Vagina (tissue), 2 donors: ENCODE results near the gene GRB7. TPM values are rescaled to one million over a fixed set of nuclear protein-coding genes. Genes with fewer than 3 reads are reported as not detected.
A peak's percentile ranks its signal among the peaks of the same experiment; 100 is the strongest.

Source experiments
- DNase-seq, 2 donors: peaks; one replicate each; pipeline ENCODE4 v3.0.0-alpha.2; 2017; ENCODE audit errors: extremely low spot score in 2 of 2
- H3K27ac ChIP-seq: fragments of 200-600 bp; sonication (generic); one replicate; pipeline ENCODE4 v1.5.1; 2019
- H3K27me3 ChIP-seq: fragments of 200-600 bp; sonication (generic); one replicate; pipeline ENCODE4 v1.5.1; 2019
- H3K36me3 ChIP-seq, 2 donors: fragments of 200-600 bp; sonication (generic); one replicate each; pipeline ENCODE4 v1.5.1; 2017 to 2019
- H3K4me1 ChIP-seq: fragments of 200-600 bp; sonication (generic); one replicate; pipeline ENCODE4 v1.5.1; 2019
- H3K4me3 ChIP-seq, 2 donors: fragments of 200-600 bp; sonication (generic); 1 replicate in 1 of 2; 2 replicates in 1 of 2; pipeline ENCODE4 v1.5.1; 2016 to 2019
- H3K9me3 ChIP-seq: fragments of 200-600 bp; sonication (generic); one replicate; pipeline ENCODE4 v1.5.1; 2019
- CTCF ChIP-seq, 3 experiments: fragments of 450-650 bp in 2 of 3; fragments of 200-600 bp in 1 of 3; sonication (generic) in 1 of 3; IDR thresholded peaks; one replicate each; pipeline ENCODE4 v1.5.1; 2017 to 2019; ENCODE audit warnings: antibody characterized with exemption in 3 of 3, mild to moderate bottlenecking in 2 of 3, moderate library complexity in 2 of 3
- POLR2A ChIP-seq, 2 donors: fragments of 450-650 bp; IDR thresholded peaks; one replicate each; pipeline ENCODE4 v1.6.1; 2017; ENCODE audit warnings: antibody characterized with exemption in 2 of 2, mild to moderate bottlenecking in 2 of 2, moderate library complexity in 2 of 2
- POLR2AphosphoS5 ChIP-seq, 2 donors: sonication (generic); formaldehyde crosslinking; IDR thresholded peaks; one replicate each; pipeline ENCODE4 v1.9.0; 2017; ENCODE audit warnings: antibody characterized with exemption in 2 of 2, mild to moderate bottlenecking in 2 of 2, low read depth in 1 of 2; ENCODE audit not compliant: insufficient read depth in 1 of 2
- intact Hi-C: fragments of 100-400 bp; cut with DNase I; formaldehyde crosslinking; loops from one replicate; pipeline ENCODE4 v1.15.1; 2023
- total RNA-seq: library from RNA; depleted of rRNA; stranded (reverse); fragments of >200 nt; gene quantifications from one replicate; pipeline ENCODE4 v1.2.3, GENCODE V29; 2016

The GRB7 gene
- total RNA-seq, 1 donor from 2014 or later, result 23.6 TPM

DNA sequence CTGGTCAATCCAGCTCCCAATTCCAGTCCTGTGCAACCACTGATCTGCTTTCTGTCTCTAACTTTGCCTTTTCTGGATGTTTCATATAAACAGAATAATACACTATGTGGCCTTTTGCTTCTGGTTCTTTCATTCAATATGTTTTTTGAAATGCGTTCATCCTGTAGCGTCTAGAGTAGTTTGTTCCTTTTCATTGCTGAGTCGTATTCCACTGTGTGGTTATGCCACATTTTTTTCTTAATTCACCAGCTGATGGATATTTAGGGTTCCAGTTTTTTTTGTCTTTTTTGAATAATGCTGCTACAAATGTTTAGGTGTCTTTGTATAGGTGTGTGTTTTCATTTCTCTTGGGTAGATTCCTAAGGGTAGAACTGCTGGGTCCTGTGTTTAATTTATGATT is 5.2 kb upstream of the GRB7 start:
- no peaks in the 10 kb centered on the region for H3K27me3 ChIP-seq
- peaks cover 0 to 15% of the 10 kb centered on the region in 2 donors for H3K36me3 ChIP-seq
- H3K4me1 ChIP-seq, result peaks cover 28% of the 10 kb centered on the region
- no peak for DNase-seq
- no peaks in the 10 kb centered on the region for H3K9me3 ChIP-seq
- H3K4me3 ChIP-seq, result no peak overlapping the region
- intact Hi-C loops, result loop anchor here (5.0 kb wide), 1 partner anchor 50 kb away; no protein-coding TSS in a partner anchor
- H3K27ac ChIP-seq, result no peak overlapping the region
- TF ChIP-seq POLR2A (IDR thresholded peaks at IDR 0.05) (no peak), CTCF (IDR thresholded peaks at IDR 0.05) (no peak), POLR2AphosphoS5 (IDR thresholded peaks at IDR 0.05; ENCODE audit: insufficient read depth in 1 of 2, low read depth in 1 of 2) (no peak)

DNA sequence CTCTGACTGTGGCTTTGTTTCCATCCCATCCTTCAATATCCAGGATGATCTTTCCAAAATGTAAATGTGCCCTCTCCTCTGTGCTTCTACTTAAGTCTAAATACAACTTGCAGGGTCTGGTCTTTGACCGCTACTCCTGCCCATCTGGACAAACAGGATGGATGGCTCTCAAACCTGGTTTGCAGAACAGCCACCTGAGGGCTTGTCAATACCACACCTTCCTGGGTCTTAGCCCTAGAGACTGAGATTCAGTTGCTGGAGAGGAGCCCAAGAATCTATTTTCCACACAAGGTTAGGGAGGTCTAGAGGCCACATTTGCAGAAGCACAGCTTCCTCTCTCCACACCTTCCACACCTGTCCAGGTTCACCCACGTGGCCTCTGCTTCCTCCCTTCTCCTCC is 1.9 kb upstream of the GRB7 start:
- H3K27ac ChIP-seq, result no peak overlapping the region
- no peak overlapping the region for H3K4me3 ChIP-seq
- peaks cover 43% of the 10 kb centered on the region for H3K4me1 ChIP-seq
- no peaks in the 10 kb centered on the region for H3K36me3 ChIP-seq
- H3K27me3 ChIP-seq, result no peaks in the 10 kb centered on the region
- intact Hi-C loops, result no loop called here
- no peak for DNase-seq
- TF ChIP-seq POLR2AphosphoS5 (IDR thresholded peaks at IDR 0.05; ENCODE audit: insufficient read depth in 1 of 2, low read depth in 1 of 2), result no peak
- no peak for TF ChIP-seq POLR2A (IDR thresholded peaks at IDR 0.05)
- TF ChIP-seq CTCF (IDR thresholded peaks at IDR 0.05), result no peak
- H3K9me3 ChIP-seq, result no peaks in the 10 kb centered on the region

DNA sequence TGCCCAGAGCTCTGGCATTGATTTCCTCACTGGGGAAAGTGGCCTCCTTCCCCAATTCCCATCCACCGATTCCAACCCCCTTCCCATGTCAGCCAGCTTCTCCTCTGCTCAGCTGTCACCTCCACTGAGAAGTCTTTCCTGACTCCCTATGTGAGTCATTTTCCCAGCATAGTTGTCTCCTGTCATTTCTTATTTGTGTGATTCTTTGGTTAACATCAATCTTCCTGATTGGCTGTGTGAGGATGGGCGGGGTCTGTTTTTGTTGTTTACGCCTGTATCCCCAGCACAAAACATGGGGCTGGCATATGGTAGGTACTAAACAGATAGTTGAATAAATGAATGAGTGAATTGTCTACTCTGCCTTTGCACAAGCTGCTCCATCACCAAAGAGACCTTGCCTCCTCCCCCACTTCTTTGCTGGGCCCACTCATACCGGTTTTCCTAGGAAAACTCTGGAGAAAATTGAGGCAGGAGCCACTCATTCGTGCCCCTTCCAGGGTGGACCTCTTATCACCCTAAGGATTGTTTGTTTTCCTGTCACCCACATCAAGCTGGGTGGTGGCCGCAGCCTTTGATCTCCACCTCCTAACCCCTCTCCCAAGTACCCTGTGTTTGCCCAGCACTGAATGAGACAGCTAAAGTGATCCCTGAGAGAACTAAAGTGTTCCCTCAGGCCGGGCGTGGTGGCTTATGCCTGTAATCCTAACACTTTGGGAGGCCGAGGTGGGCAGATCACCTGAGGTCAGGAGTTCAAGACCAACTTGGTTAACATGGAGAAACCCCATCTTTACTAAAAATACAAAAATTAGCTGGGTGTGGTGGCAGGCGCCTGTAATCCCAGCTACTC is 1.2 kb upstream of the GRB7 start:
- no peaks in the 10 kb centered on the region for H3K36me3 ChIP-seq
- peaks cover 47% of the 10 kb centered on the region for H3K4me1 ChIP-seq
- intact Hi-C loops, result no loop called here
- H3K27me3 ChIP-seq, result no peaks in the 10 kb centered on the region
- TF ChIP-seq CTCF (IDR thresholded peaks at IDR 0.05) (no peak), POLR2A (IDR thresholded peaks at IDR 0.05) (no peak), POLR2AphosphoS5 (IDR thresholded peaks at IDR 0.05; ENCODE audit: insufficient read depth in 1 of 2, low read depth in 1 of 2) (no peak)
- DNase-seq, result no peak
- H3K4me3 ChIP-seq, result no peak overlapping the region
- H3K27ac ChIP-seq, result no peak overlapping the region
- H3K9me3 ChIP-seq, result no peaks in the 10 kb centered on the region

DNA sequence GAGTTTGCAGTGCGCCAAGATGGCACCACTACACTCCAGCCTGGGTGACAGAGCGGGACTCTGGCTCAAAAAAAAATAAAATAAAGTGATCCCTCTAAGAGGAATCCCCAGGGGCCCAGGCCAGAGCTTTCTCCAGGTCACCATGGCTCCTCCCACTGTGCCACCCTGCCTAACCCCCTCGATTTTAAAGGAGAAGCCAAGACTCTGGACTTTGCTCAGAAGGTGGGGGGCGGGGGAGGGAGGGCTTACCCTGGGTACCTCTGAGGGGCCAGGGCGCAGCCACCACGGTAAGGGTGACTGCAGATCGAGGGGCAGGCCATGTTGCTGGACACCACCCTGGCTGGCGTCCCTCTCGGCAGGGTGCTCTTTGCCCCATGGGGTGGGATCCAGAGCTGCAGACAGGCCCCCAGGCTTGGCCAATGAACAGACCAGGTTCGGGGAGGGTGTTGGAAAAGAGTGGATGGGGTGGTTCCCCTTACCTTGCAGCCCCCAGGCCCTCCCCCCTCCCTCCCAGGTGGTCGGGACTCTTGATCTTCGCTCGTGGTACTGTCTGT is 455 bp upstream of the GRB7 start:
- TF ChIP-seq POLR2A (IDR thresholded peaks at IDR 0.05) (no peak), POLR2AphosphoS5 (IDR thresholded peaks at IDR 0.05; ENCODE audit: insufficient read depth in 1 of 2, low read depth in 1 of 2) (no peak), CTCF (IDR thresholded peaks at IDR 0.05) (no peak)
- no peaks in the 10 kb centered on the region for H3K27me3 ChIP-seq
- intact Hi-C loops, result no loop called here
- no peak for DNase-seq
- H3K9me3 ChIP-seq, result no peaks in the 10 kb centered on the region
- H3K27ac ChIP-seq, result no peak overlapping the region
- H3K4me1 ChIP-seq, result peaks cover 47% of the 10 kb centered on the region
- no peaks in the 10 kb centered on the region for H3K36me3 ChIP-seq
- peak overlapping the region in 1 of 2 donors; percentile 48 for H3K4me3 ChIP-seq

GRCh38 chr17:39738568-39738901 is 797 bp downstream of the GRB7 start:
- Histone ChIP-seq H3K27ac (peak overlapping the region; percentile 95), H3K4me3 (peak overlapping the region; percentile 29 to 48), H3K4me1 (peaks cover 47% of the 10 kb centered on the region), H3K9me3 (no peaks in the 10 kb centered on the region), H3K36me3 (no peaks in the 10 kb centered on the region), H3K27me3 (no peaks in the 10 kb centered on the region)
- intact Hi-C loops, result no loop called here
- TF ChIP-seq CTCF (IDR thresholded peaks at IDR 0.05) (no peak), POLR2AphosphoS5 (IDR thresholded peaks at IDR 0.05; ENCODE audit: insufficient read depth in 1 of 2, low read depth in 1 of 2) (no peak)
- DNase-seq, result no peak
